H1 (cell line): Measurements from ENCODE around the gene TK1. TPM values are rescaled to one million over a fixed set of nuclear protein-coding genes. Genes with fewer than 3 reads are reported as not detected.

Source experiments
- CTCF ChIA-PET: fragments of 300-600 bp; sonication (Branson Sonifier 250); formaldehyde crosslinking; loops from one replicate; lab custom pipeline; 2021; ENCODE audit not compliant: partially characterized antibody; lab: Charles Lee
- POLR2A ChIA-PET: fragments of 300-600 bp; sonication (Branson Sonifier 250); formaldehyde crosslinking; loops from one replicate; lab custom pipeline; 2021; ENCODE audit warnings: inconsistent platforms; ENCODE audit not compliant: partially characterized antibody; lab: Charles Lee
- DNase-seq, 2 experiments: peaks; one replicate each; pipeline versions ENCODE4 v3.0.0 to v3.0.0-alpha.2; 2010 to 2022; ENCODE audit warnings: low spot score in 2 of 2, low read depth in 1 of 2, mixed read lengths in 1 of 2
- FAIRE-seq: peaks from 2 replicates; lab custom pipeline; 2011; peaks lifted over from hg19 to GRCh38; lab: Jason Lieb, UNC
- H2AFZ ChIP-seq: 2 replicates; pipeline ENCODE4 v1.8.1; 2012; ENCODE audit warnings: low read length, inconsistent platforms
- H2AK5ac ChIP-seq: 2 replicates; pipeline ENCODE4 v1.6.1; 2013; ENCODE audit warnings: low read depth, low read length
- H2BK120ac ChIP-seq: replicated peaks from 2 replicates; pipeline ENCODE3; 2013; ENCODE audit warnings: low read depth, low read length, inconsistent platforms
- H2BK12ac ChIP-seq: 2 replicates; pipeline ENCODE4 v1.6.1; 2013; ENCODE audit warnings: low read depth, low read length
- H2BK15ac ChIP-seq: 2 replicates; pipeline ENCODE4 v1.6.1; 2013; ENCODE audit warnings: low read length
- H2BK20ac ChIP-seq: 2 replicates; pipeline ENCODE4 v1.6.1; 2013; ENCODE audit warnings: low read length
- H2BK5ac ChIP-seq: 2 replicates; pipeline ENCODE4 v1.6.1; 2013; ENCODE audit warnings: low read depth, low read length
- H3K14ac ChIP-seq: 2 replicates; pipeline ENCODE4 v1.6.1; 2013; ENCODE audit warnings: inconsistent platforms; ENCODE audit not compliant: insufficient read length
- H3K18ac ChIP-seq: 2 replicates; pipeline ENCODE4 v1.6.1; 2013; ENCODE audit warnings: low read length; ENCODE audit errors: extremely low read depth
- H3K23ac ChIP-seq: 2 replicates; pipeline ENCODE4 v1.6.1; 2013; ENCODE audit warnings: inconsistent platforms; ENCODE audit not compliant: insufficient read length
- H3K23me2 ChIP-seq: 2 replicates; pipeline ENCODE4 v1.6.1; 2013; ENCODE audit warnings: low read depth, low read length
- H3K27ac ChIP-seq: 2 replicates; pipeline ENCODE4 v1.6.1; 2011; ENCODE audit warnings: low read depth, low read length, inconsistent platforms
- H3K27me3 ChIP-seq, 4 experiments: replicated peaks in 1 of 4; 1 replicate in 1 of 4; 2 replicates in 3 of 4; pipeline versions ENCODE4 v1.6.1 to v1.8.1; 2011 to 2013; ENCODE audit warnings: low read length in 3 of 4, mild to moderate bottlenecking in 3 of 4, inconsistent platforms in 2 of 4, mixed read lengths in 2 of 4, moderate library complexity in 1 of 4; ENCODE audit not compliant: control insufficient read depth in 3 of 4, insufficient read depth in 3 of 4; ENCODE audit errors: extremely low read depth in 1 of 4
- H3K36me3 ChIP-seq, 4 experiments: 2 replicates each; pipeline versions ENCODE4 v1.6.1 to v1.8.1; 2011 to 2013; ENCODE audit warnings: mild to moderate bottlenecking in 4 of 4, low read length in 3 of 4, moderate library complexity in 2 of 4, control low read depth in 1 of 4, inconsistent platforms in 1 of 4; ENCODE audit not compliant: insufficient read depth in 4 of 4, control insufficient read depth in 2 of 4
- H3K4ac ChIP-seq: replicated peaks from 2 replicates; pipeline ENCODE3; 2013; ENCODE audit warnings: low read length, low read depth, mixed read lengths, inconsistent platforms; ENCODE audit not compliant: insufficient read length
- H3K4me1 ChIP-seq, 4 experiments: replicated peaks in 1 of 4; 1 replicate in 1 of 4; 2 replicates in 3 of 4; pipeline versions ENCODE4 v1.6.1 to v1.8.1; 2011 to 2013; ENCODE audit warnings: low read length in 3 of 4, inconsistent platforms in 2 of 4, mixed read lengths in 1 of 4; ENCODE audit not compliant: insufficient read depth in 4 of 4, control insufficient read depth in 3 of 4
- H3K4me2 ChIP-seq, 2 experiments: 2 replicates each; pipeline versions ENCODE4 v1.6.1 to v1.8.1; 2011 to 2013; ENCODE audit warnings: low read depth in 2 of 2, low read length in 2 of 2, control low read depth in 1 of 2, inconsistent platforms in 1 of 2, mild to moderate bottlenecking in 1 of 2; ENCODE audit not compliant: insufficient read depth in 1 of 2
- H3K4me3 ChIP-seq, 4 experiments: fragments of 200-600, 300-600 bp in 1 of 4; sonication (generic), shearing (Covaris generic), sonication (Bioruptor Twin) in 1 of 4; 2 replicates each; pipeline versions ENCODE4 v1.5.1 to v1.8.1; 2011 to 2016; ENCODE audit warnings: low read length in 4 of 4, low read depth in 3 of 4, control low read depth in 2 of 4, inconsistent platforms in 2 of 4, mild to moderate bottlenecking in 2 of 4, mixed read lengths in 1 of 4, moderate library complexity in 1 of 4; ENCODE audit not compliant: insufficient read depth in 2 of 4; ENCODE audit errors: extremely low read depth in 1 of 4
- H3K56ac ChIP-seq: replicated peaks from 2 replicates; pipeline ENCODE3; 2013; ENCODE audit warnings: low read depth, mild to moderate bottlenecking, mixed read lengths, low read length, inconsistent platforms; ENCODE audit not compliant: insufficient read length
- H3K79me1 ChIP-seq: 2 replicates; pipeline ENCODE4 v1.6.1; 2013; ENCODE audit warnings: low read depth, low read length, control low read depth
- H3K79me2 ChIP-seq, 2 experiments: 2 replicates each; pipeline versions ENCODE4 v1.6.1 to v1.8.1; 2012 to 2013; ENCODE audit warnings: low read length in 2 of 2, mild to moderate bottlenecking in 2 of 2, inconsistent platforms in 1 of 2; ENCODE audit not compliant: insufficient read depth in 2 of 2, control insufficient read depth in 1 of 2
- H3K9ac ChIP-seq, 4 experiments: replicated peaks in 1 of 4; 1 replicate in 1 of 4; 2 replicates in 3 of 4; pipeline versions ENCODE4 v1.6.1 to v1.8.1; 2011 to 2013; ENCODE audit warnings: low read depth in 3 of 4, low read length in 3 of 4, control low read depth in 2 of 4, mild to moderate bottlenecking in 2 of 4, moderate library complexity in 2 of 4, inconsistent platforms in 1 of 4; ENCODE audit errors: extremely low read depth in 1 of 4
- H3K9me3 ChIP-seq, 2 experiments: 2 replicates each; pipeline versions ENCODE4 v1.6.1 to v1.8.1; 2012 to 2013; ENCODE audit warnings: mild to moderate bottlenecking in 2 of 2, moderate library complexity in 2 of 2, control low read depth in 1 of 2, inconsistent platforms in 1 of 2, low read depth in 1 of 2, low read length in 1 of 2, mixed read lengths in 1 of 2; ENCODE audit not compliant: insufficient read depth in 2 of 2
- H4K20me1 ChIP-seq, 2 experiments: replicated peaks in 1 of 2; 2 replicates each; pipeline versions ENCODE3 to v1.8.1; 2011 to 2013; ENCODE audit warnings: inconsistent platforms in 2 of 2, low read length in 2 of 2, mild to moderate bottlenecking in 1 of 2; ENCODE audit not compliant: insufficient read depth in 2 of 2, control insufficient read depth in 1 of 2
- H4K5ac ChIP-seq: 2 replicates; pipeline ENCODE4 v1.6.1; 2013; ENCODE audit warnings: low read length, low read depth, mixed read lengths, inconsistent platforms; ENCODE audit not compliant: insufficient read length
- H4K8ac ChIP-seq: 2 replicates; pipeline ENCODE4 v1.8.0; 2013; ENCODE audit warnings: mild to moderate bottlenecking, moderate library complexity, low read length, inconsistent platforms; ENCODE audit not compliant: insufficient read depth; ENCODE audit errors: extremely low read depth
- H4K91ac ChIP-seq: replicated peaks from 2 replicates; pipeline ENCODE3; 2013; ENCODE audit warnings: low read length, mixed read lengths, inconsistent platforms; ENCODE audit not compliant: insufficient read length
- E2F6 ChIP-seq: IDR thresholded peaks from 2 replicates; pipeline ENCODE4 v1.6.1; 2012; ENCODE audit warnings: inconsistent platforms
- WGBS, 2 experiments: shearing (Covaris generic) in 1 of 2; methylation state at CpG; one replicate each; pipeline versions ENCODE4 v1.1.6 to v1.1.7; 2013 to 2015; ENCODE audit warnings: low lambda C conversion rate in 2 of 2, mixed read lengths in 2 of 2, inconsistent platforms in 1 of 2, low coverage in 1 of 2, missing lambda C conversion rate in 1 of 2; ENCODE audit not compliant: insufficient replicate concordance in 2 of 2, insufficient coverage in 1 of 2, insufficient read length in 1 of 2; ENCODE audit errors: extremely low coverage in 1 of 2, missing lambda C conversion rate in 1 of 2; 5-methylcytosine and 5-hydroxymethylcytosine counted together
- polyA plus RNA-seq, 7 experiments: library from polyadenylated mRNA; depleted of rRNA in 3 of 7; stranded (reverse) in 5 of 7; unstranded in 2 of 7; fragments of >200 nt in 5 of 7; fragments of 200-250 nt in 2 of 7; gene quantifications; 1 replicate in 5 of 7; 2 replicates in 1 of 7; 4 replicates in 1 of 7; pipeline versions ENCODE4 v1.2.1 to v1.2.3, GENCODE V29; 2011 to 2013; ENCODE audit warnings: missing spikeins in 2 of 7, mixed read lengths in 2 of 7
- total RNA-seq: library from RNA; stranded (reverse); fragmentation: NEBNext Ultra II Directional; extraction: Animal tissue kit (Norgen Biotek cat#: 25700); gene quantifications from 2 replicates; pipeline ENCODE4 v1.2.1, GENCODE V29; 2021

The TK1 gene
- total and polyA plus RNA-seq, 2 of the 8 experiments (the other 6 are each of a cell fraction or from before 2014, with no cell fraction given) = 66.9 to 147 TPM

GRCh38 chr17:78197147-78197832 is 10.4 kb upstream of the TK1 start:
- H3K79me1 ChIP-seq = 0 out of 2 replicates have a peak, but pooled peaks cover 3% of the 10 kb centered on the region
- H3K9me3 ChIP-seq = no peaks in the 10 kb centered on the region
- no peak overlapping the region for H3K9ac ChIP-seq
- no peaks in the 10 kb centered on the region for H3K23me2 ChIP-seq
- WGBS, 2 experiments = 75% methylated on average over 9 of the region's 9 CpGs; no CpG with 5 or more reads in 1 of the 2 experiments
- no peak overlapping the region for H2AFZ ChIP-seq
- no peak overlapping the region for H2BK20ac ChIP-seq
- no peak overlapping the region for H3K56ac ChIP-seq
- no peak overlapping the region for H3K18ac ChIP-seq
- H4K91ac ChIP-seq = no peak overlapping the region
- peak overlapping the region; percentile 13 to 22; a peak in 2 of 4 replicates for H3K4me2 ChIP-seq
- H2BK12ac ChIP-seq = no peak overlapping the region
- H3K4me1 ChIP-seq = peaks cover 0 to 11% (median 4%) of the 10 kb centered on the region in 4 experiments; a peak in 5 of 7 replicates
- peaks cover 0 to 9% (median 2%) of the 10 kb centered on the region in 4 experiments; a peak in 5 of 8 replicates for H3K36me3 ChIP-seq
- H4K5ac ChIP-seq = no peak overlapping the region
- no peak overlapping the region for H2BK120ac ChIP-seq
- FAIRE-seq (no peak), DNase-seq (no peak)
- ChIA-PET CTCF (interaction anchor here (1.1 to 10.2 kb wide), 9 partner anchors 9 to 248 kb away, joined by 3 to 65 read pairs (median 5); partner anchors contain the start of genes AFMID and TK1), POLR2A (interaction anchor here (1.3 to 5.5 kb wide), 5 partner anchors 11 to 28 kb away, joined by 3 to 67 read pairs (median 6); partner anchors contain the start of genes AFMID and TK1)
- H2AK5ac ChIP-seq = no peak overlapping the region
- H3K23ac ChIP-seq = no peak overlapping the region
- no peak overlapping the region for H4K8ac ChIP-seq
- no peak overlapping the region for H3K14ac ChIP-seq
- no peak overlapping the region for H3K4me3 ChIP-seq
- 0 out of 2 replicates have a peak overlapping the region, but pooled peaks have one; percentile 44 for H2BK5ac ChIP-seq
- H3K27me3 ChIP-seq = no peaks in the 10 kb centered on the region
- no peak overlapping the region for H3K4ac ChIP-seq
- peak overlapping the region; percentile 29; the same call in 1 of the 2 replicates for H3K27ac ChIP-seq
- H3K79me2 ChIP-seq = no peaks in the 10 kb centered on the region; a peak in 1 of 4 replicates
- no peak overlapping the region for H2BK15ac ChIP-seq
- peaks cover 1 to 5% of the 10 kb centered on the region in 2 experiments for H4K20me1 ChIP-seq
- no peak for TF ChIP-seq E2F6
